GM12878 (cell line): Measurements from ENCODE around the gene EDEM2. TPM values are rescaled to one million over a fixed set of nuclear protein-coding genes. Genes with fewer than 3 reads are reported as not detected.

Experiments used
- ATF7 ChIP-seq: fragments of 450-650 bp; IDR thresholded peaks from 2 replicates; pipeline ENCODE4 v1.6.1; 2016; ENCODE audit warnings: low read depth, mild to moderate bottlenecking
- BACH1 ChIP-seq: fragments of 450-650 bp; IDR thresholded peaks from 2 replicates; pipeline ENCODE4 v1.6.1; 2017; ENCODE audit warnings: mild to moderate bottlenecking, borderline replicate concordance
- CHD1 ChIP-seq: IDR thresholded peaks from 2 replicates; pipeline ENCODE4 v1.6.1; 2012; ENCODE audit warnings: low read depth, low read length, improper control_type of control experiment
- CHD2 ChIP-seq: IDR thresholded peaks from 2 replicates; pipeline ENCODE4 v1.6.1; 2011; ENCODE audit warnings: low read depth, low read length, improper control_type of control experiment, borderline replicate concordance
- HDAC2 ChIP-seq: fragments of 200-600 bp; sonication (generic); IDR thresholded peaks from 2 replicates; pipeline ENCODE4 v1.6.1; 2017
- KAT2A ChIP-seq: conservative IDR thresholded peaks from 2 replicates; pipeline ENCODE4 v1.6.1; 2011; ENCODE audit warnings: low read depth, low read length; ENCODE audit not compliant: control insufficient read depth
- KDM1A ChIP-seq: fragments of 200-600 bp; sonication (generic); IDR thresholded peaks from 2 replicates; pipeline ENCODE4 v1.6.1; 2016; ENCODE audit warnings: borderline replicate concordance
- MYB ChIP-seq: fragments of 150-350 bp; IDR thresholded peaks from 2 replicates; pipeline ENCODE4 v1.6.1; 2014; ENCODE audit warnings: mild to moderate bottlenecking, low read depth, low read length, borderline replicate concordance
- MYC ChIP-seq: IDR thresholded peaks from 2 replicates; pipeline ENCODE4 v1.6.1; 2011; ENCODE audit warnings: mild to moderate bottlenecking, low read length, moderate library complexity, inconsistent platforms; ENCODE audit not compliant: insufficient read depth, insufficient replicate concordance, insufficient read length, severe bottlenecking
- PKNOX1 ChIP-seq: fragments of 450-650 bp; IDR thresholded peaks from 2 replicates; pipeline ENCODE4 v1.6.1; 2016; ENCODE audit warnings: mild to moderate bottlenecking
- SMAD5 ChIP-seq: IDR thresholded peaks from 2 replicates; pipeline ENCODE4 v1.6.1; 2016; ENCODE audit warnings: antibody characterized with exemption, low read depth
- SMARCA5 ChIP-seq: fragments of 450-650 bp; IDR thresholded peaks from 2 replicates; pipeline ENCODE4 v1.6.1; 2017; ENCODE audit warnings: mild to moderate bottlenecking
- SRF ChIP-seq, 2 experiments: IDR thresholded peaks; 2 replicates each; pipeline ENCODE4 v1.6.1; 2011; ENCODE audit warnings: low read depth in 2 of 2, low read length in 2 of 2, mild to moderate bottlenecking in 1 of 2, moderate library complexity in 1 of 2
- WRNIP1 ChIP-seq: IDR thresholded peaks from 2 replicates; pipeline ENCODE4 v1.6.1; 2011; ENCODE audit warnings: low read depth, low read length, improper control_type of control experiment, borderline replicate concordance
- ZBTB40 ChIP-seq: fragments of 450-650 bp; IDR thresholded peaks from 2 replicates; pipeline ENCODE4 v1.6.1; 2016; ENCODE audit warnings: mild to moderate bottlenecking, moderate library complexity, borderline replicate concordance
- ZNF274 ChIP-seq: IDR thresholded peaks from one replicate; pipeline ENCODE4 v1.8.0; 2011; ENCODE audit not compliant: insufficient read length, insufficient read depth
- ZNF687 ChIP-seq: fragments of 450-650 bp; IDR thresholded peaks from 2 replicates; pipeline ENCODE4 v1.6.1; 2017; ENCODE audit warnings: mild to moderate bottlenecking, moderate library complexity
- polyA plus RNA-seq, 11 experiments: library from polyadenylated mRNA; depleted of rRNA in 4 of 11; unstranded in 6 of 11; stranded (reverse) in 5 of 11; fragments of >200 nt; fragmentation: Nextera tagmentation in 4 of 11; fragmentation: Illumina TruSeq in 1 of 11; extraction: Ambion mirVana in 4 of 11; extraction: Trizol in 1 of 11; gene quantifications; 1 replicate in 1 of 11; 2 replicates in 10 of 11; pipeline versions ENCODE4 v1.2.1 to v1.2.3, GENCODE V29; 2011 to 2016; ENCODE audit warnings: inconsistent platforms in 2 of 11, missing spikeins in 2 of 11, low read depth in 1 of 11
- total RNA-seq, 4 experiments: library from RNA; depleted of rRNA in 3 of 4; stranded (reverse); fragments of >200 nt in 3 of 4; fragmentation: Illumina TruSeq in 1 of 4; extraction: Trizol in 1 of 4; gene quantifications; 2 replicates each; pipeline versions ENCODE4 v1.2.1 to v1.2.3, GENCODE V29; 2013 to 2021
- TF ChIP-seq, protein P1 (sequence below): IDR thresholded peaks from 2 replicates; pipeline ENCODE4 v1.6.1; 2011; ENCODE audit warnings: low read depth, mild to moderate bottlenecking, low read length, moderate library complexity, borderline replicate concordance; ENCODE audit errors: extremely low read depth
- TF ChIP-seq, protein P2 (sequence below): IDR thresholded peaks from 2 replicates; pipeline ENCODE4 v1.6.1; 2011; ENCODE audit warnings: borderline replicate concordance, low read depth, mild to moderate bottlenecking, moderate library complexity, low read length; ENCODE audit not compliant: insufficient read depth, poor library complexity, severe bottlenecking

Gene EDEM2
- total and polyA plus RNA-seq, 10 of the 15 experiments (the other 5 are each of a cell fraction or from before 2014, with no cell fraction given): 9.9 to 24.8 (median 14.8) TPM

- TF ChIP-seq KDM1A (no peak), SRF (IDR thresholded peaks at IDR 0.05; ENCODE audit: low read depth in 2 of 2, low read length in 2 of 2) (peak in 1 of 2 experiments; percentile 52; a peak in 1 of 4 replicates), WRNIP1 (no peak), ATF7 (no peak), BACH1 (no peak), HDAC2 (no peak), MYB (no peak), KAT2A (no peak), ZNF274 (no peak), PKNOX1 (no peak), SMARCA5 (no peak), SMAD5 (no peak), CHD1 (no peak), ZNF687 (no peak; the same call in 1 of the 2 replicates), ZBTB40 (no peak; the same call in 1 of the 2 replicates), CHD2 (0 out of 2 replicates have a peak, but pooled peaks have one; percentile 33), MYC (no peak)
- TF ChIP-seq, protein P1, sequence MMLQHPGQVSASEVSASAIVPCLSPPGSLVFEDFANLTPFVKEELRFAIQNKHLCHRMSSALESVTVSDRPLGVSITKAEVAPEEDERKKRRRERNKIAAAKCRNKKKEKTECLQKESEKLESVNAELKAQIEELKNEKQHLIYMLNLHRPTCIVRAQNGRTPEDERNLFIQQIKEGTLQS: no peak
- TF ChIP-seq, protein P2, sequence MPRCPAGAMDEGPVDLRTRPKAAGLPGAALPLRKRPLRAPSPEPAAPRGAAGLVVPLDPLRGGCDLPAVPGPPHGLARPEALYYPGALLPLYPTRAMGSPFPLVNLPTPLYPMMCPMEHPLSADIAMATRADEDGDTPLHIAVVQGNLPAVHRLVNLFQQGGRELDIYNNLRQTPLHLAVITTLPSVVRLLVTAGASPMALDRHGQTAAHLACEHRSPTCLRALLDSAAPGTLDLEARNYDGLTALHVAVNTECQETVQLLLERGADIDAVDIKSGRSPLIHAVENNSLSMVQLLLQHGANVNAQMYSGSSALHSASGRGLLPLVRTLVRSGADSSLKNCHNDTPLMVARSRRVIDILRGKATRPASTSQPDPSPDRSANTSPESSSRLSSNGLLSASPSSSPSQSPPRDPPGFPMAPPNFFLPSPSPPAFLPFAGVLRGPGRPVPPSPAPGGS: no peak
These were observed at the start of gene EDEM2 (continued) for GRCh38 chr20:35146920-35147574.
